Activated CD4-positive, alpha-beta T cell treated with anti-CD3 and anti-CD28 coated beads for 48 hours (primary cell): Measurements from ENCODE around the gene FKBP5.
A peak's percentile ranks its signal among the peaks of the same experiment; 100 is the strongest.
"Not testable (repeated sequence)": the region's sequence is repeated elsewhere in the genome, so short reads cannot be mapped to it uniquely, and the experiment has no call there.

ENCODE experiments used
- DNase-seq: peaks from one replicate; pipeline ENCODE4 v3.0.0-alpha.2; 2020

FKBP5 gene

DNA sequence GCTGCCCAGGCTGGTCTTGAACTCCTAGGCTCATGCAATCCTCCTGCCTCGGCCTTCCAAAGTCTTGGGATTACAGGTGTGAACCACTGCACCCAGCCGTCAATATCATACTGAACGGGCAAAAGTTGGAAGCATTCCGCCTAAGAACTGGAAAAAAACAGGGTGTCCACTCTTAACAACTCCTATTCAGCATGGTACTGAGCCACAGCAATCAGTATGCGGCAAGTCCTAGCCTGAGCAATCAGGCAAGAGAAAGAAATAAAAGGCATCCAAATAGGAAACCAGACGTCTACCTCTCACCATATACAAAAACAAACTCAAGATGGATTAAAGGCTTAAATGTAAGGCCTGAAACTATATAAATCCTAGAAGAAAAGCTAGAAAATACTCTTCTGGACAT lies 83.1 kb downstream of the FKBP5 start:
- DNase-seq = no peak

GRCh38 chr6:35603326-35604202 lies 85.2 kb downstream of the FKBP5 start:
- DNase-seq = no peak

DNA sequence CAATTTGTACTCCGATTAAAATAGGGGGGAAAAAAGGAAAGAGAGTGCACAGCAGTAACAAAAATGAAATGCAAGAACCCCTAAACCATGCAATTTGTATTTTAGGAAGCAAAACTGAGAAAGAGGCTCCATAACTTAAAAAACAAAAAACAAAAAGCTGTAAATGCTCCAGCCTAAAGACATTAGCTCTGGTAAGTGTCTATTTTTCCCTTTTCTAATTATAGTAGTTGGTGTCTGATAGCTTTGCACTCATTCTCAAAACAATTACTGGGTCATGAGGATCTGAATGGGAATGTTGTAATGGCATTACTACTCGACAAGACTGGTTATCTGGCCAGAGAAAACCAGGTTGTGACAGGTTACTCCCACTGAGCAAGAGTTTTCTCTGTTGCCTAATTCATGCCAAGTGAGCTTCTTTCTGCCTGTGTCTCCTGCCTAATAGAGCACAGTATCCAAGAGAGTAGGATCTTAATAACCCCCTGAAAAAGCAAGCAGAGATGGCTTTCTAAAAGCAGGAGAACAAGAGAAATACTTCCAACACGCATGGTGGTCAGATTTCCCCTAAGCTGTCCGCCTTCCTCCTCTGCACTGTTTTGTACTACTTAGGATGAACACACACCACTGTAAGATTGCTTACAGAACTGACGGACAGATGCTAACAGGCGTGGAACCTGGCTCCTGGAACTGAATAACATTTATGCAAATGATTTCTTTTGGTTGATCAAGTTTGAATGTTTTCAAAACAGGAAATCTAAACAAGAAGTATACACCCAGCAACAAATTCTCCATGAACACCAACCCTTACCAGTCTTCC lies 86.4 kb downstream of the FKBP5 start:
- DNase-seq = no peak

DNA sequence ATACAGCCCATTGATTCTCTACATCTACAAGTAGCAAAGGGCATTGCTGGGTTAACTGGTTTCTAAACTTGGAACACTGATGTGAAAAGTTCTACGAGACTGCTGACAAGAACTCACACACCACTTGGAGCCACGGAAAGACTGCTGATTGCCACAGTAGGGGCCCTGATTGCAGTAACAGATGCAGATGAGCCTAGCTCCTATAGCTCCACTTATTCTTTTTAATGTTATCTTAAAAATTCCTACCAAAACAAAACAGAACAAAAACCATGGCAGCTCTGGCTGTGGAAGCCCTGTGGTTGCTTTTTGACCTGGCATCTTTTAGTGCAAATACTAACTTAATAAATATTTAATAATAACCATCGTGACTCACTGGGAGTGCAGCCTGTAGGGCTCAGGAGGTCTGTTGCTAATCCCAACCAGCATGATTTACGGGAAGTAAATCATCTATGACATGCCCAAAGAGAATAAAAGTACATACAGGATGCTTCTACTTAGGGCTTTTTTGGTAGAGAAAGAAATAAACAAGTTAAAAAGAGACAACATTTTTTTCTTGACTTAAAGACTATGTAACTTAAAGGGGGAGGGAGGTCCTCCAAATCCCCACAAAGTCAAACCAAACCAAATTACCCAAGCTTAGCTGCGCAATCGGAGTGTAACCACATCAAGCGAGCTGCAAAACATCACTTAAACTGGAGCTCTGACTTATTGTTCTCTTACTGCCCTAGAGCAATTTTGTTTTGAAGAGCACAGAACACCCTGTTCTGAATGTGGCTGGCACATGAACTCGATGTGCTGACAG lies 87.2 kb downstream of the FKBP5 start:
- DNase-seq = peak; percentile 54

GRCh38 chr6:35600659-35601125 lies 88.0 kb downstream of the FKBP5 start:
- DNase-seq = no peak

DNA sequence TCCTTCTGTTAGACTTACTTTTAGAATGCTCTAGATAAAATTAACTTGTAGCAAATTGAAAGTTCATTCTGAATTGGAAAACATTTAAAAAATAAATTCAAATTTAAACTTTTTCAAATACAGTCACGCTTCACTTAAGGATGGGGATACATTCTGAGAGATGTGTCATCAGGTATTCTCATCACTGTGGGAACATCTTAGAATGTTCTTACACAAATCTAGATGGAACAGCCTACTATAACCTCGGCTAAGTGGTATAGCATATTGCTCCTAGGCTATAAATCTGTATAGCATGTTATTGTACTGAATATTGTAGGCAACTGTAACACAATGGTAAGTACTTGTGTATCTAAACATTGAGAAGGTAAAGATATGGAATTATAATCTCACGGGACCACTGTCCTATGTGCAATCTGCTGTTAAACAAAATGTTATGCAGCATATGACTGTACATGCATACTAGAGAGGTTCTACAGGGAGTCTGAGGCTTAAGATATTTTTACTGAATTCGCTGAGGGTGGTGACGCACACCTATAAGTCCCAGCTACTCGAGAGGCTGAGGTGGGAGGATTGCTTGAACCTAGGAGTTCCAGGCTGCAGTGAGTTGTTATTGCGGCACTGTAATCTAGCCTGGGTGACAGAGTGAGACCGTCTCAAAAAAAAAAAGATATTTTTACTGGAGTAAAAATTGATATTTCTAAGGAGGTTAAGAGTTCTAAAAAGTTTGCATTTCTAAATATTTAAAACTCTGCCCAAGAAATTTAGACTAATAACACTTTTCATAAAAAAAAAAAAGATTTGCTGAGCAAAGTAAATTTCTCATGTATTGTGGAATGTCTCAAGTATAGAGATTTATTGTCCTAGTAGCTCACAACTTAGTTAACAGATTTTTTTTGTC lies 88.7 kb downstream of the FKBP5 start:
- DNase-seq = peak; percentile 31

DNA sequence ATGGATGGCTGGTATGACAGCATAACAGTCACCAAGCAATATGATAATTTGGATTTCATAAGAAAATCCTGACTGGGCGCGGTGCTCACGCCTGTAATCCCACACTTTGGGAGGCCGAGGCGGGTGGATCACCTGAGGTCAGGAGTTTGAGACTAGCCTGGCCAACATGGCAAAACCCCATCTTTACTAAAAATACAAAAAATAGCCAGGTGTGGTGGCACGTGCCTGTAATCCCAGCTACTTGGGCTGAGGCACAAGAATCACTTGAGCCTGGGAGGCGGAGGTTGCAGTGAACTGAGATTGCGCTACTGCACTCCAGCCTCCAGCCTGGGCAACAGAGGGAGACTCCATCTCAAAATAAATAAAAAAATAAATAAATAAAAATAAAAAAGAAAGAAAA lies 90.1 kb downstream of the FKBP5 start:
- DNase-seq = not testable (repeated sequence)

DNA sequence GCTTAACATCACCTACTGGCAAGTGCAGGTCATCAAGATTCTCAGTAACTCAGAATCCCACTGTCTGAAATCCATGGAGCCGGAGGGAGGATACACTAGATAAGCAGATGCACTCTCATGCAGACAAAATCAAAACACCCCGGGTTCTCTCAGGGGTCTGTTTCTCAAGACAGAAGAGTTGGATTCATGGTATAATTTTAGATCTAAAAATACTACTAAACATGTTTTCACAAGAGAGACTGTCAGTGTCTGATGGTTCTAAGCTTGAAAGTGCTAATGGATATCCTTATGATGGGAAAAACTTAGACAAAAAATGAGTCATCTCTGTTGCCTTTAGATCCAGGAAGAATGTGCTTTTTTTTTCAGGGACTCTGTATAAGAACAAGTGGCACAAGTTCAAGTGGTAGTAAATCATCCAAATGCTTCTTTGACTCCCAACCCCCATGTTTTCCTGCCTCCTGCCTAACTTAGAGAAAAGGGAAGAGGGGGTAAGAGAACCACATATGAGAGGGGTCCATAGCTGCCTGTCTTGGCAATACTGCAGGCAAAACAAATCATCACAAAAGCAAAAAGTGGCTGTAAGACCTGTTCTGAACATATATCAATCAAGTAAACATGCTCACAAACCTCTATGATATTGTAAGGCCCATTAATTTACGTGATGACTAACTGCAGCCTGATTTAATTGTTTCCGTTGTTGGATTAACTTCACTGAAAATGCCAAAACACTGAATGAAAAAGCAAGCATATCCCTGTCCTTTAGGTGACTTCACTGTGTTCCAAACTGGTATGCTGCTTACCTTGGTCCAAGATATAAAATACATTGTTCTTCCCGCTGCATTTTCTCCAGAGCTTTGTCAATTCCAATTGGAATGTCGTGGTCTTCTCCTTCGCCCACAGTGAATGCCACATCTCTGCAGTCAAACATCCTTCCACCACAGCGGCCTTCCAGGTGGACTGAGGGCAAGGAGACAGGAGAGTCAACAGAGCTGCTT lies 92.0 kb downstream of the FKBP5 start:
- no peak for DNase-seq

GRCh38 chr6:35594503-35595186 lies 94.1 kb downstream of the FKBP5 start:
- DNase-seq = no peak

- no peak for DNase-seq
These were observed 96.5 kb downstream of the FKBP5 start for GRCh38 chr6:35592178-35592577.

- no peak for DNase-seq
These were observed 98.1 kb downstream of the FKBP5 start for GRCh38 chr6:35590622-35591066.

- no peak for DNase-seq
These were observed 98.8 kb downstream of the FKBP5 start for GRCh38 chr6:35589904-35590303.

GRCh38 chr6:35589201-35589739 lies 99.4 kb downstream of the FKBP5 start:
- DNase-seq = no peak

- no peak for DNase-seq
These were observed 101.5 kb downstream of the FKBP5 start for GRCh38 chr6:35587167-35587566.

GRCh38 chr6:35586542-35586941 lies 102.2 kb downstream of the FKBP5 start:
- DNase-seq = no peak

DNA sequence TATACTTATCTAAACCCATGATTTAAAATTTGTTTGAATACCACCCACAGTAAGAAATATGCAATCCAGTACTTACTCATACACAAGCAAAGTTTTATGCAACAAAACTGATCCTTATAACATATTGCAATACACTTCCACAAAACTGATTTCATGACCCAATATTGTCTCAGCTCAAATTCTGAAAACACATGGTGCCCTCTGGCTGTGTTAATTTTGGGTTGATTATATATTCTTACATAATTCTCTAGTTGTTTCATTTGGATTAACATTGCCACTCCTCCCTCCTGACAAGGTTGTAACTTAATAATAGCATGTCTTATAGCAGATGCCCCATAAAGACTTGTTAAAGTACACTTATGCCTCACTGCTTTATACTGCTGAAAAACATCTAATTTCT lies 103.1 kb downstream of the FKBP5 start:
- no peak for DNase-seq

- peak; percentile 80 for DNase-seq
These were observed 104.6 kb downstream of the FKBP5 start for GRCh38 chr6:35583893-35584688.

DNA sequence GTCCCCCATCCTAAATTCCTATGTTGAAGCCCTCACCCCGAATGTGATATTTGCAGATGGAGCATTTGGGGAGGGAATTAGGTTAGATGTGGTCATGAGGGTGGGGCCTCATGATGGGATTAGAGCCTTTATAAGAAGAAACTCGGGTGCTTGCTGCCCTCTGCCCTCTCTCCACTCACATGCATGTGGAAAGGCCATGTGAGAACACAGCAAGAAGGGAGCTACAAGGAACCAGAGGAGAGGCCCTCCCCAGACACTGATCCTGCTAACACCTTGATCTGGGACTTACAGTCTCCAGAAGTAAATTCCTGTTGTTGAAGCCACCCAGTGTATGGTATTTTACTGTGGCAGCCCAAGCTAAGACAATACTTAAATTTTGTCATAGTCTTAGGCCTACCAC lies 106.4 kb downstream of the FKBP5 start:
- DNase-seq = no peak

GRCh38 chr6:35581633-35582032 lies 107.1 kb downstream of the FKBP5 start:
- DNase-seq = no peak
